HEK293 (cell line): ENCODE results near the gene GJC3.

ENCODE experiments used
- BCL11A ChIP-seq: fragments of 450-650 bp; formaldehyde crosslinking; IDR thresholded peaks from 2 replicates; pipeline ENCODE4 v1.5.1; 2016; ENCODE audit warnings: low read depth, missing biosample characterization, missing genetic modification characterization
- TF ChIP-seq, protein P1 (sequence below): fragments of 450-650 bp; formaldehyde crosslinking; IDR thresholded peaks from 2 replicates; pipeline ENCODE4 v1.5.1; 2016; ENCODE audit warnings: missing biosample characterization, missing genetic modification characterization

GJC3 gene

DNA sequence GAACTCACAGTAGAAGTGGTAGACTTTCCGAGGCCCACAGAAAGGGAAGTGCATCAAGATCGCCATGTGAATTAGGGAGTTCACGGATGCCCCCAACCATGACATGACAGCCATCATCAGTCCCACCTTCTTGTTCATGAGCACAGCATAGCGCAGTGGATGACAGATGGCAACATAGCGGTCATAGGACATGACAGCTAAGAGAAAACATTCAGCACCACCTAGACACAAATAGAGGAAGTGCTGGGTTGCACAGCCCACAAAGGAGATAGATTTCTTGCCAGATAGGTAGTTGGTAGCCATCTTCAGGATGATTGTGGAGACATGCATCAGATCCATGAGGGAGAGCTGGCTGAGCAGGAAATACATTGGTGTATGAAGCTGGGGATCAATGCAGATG, 52.9 kb downstream of the GJC3 start (continued):
- no peak for TF ChIP-seq BCL11A (tag by site-specific recombination)
- TF ChIP-seq, protein P1, sequence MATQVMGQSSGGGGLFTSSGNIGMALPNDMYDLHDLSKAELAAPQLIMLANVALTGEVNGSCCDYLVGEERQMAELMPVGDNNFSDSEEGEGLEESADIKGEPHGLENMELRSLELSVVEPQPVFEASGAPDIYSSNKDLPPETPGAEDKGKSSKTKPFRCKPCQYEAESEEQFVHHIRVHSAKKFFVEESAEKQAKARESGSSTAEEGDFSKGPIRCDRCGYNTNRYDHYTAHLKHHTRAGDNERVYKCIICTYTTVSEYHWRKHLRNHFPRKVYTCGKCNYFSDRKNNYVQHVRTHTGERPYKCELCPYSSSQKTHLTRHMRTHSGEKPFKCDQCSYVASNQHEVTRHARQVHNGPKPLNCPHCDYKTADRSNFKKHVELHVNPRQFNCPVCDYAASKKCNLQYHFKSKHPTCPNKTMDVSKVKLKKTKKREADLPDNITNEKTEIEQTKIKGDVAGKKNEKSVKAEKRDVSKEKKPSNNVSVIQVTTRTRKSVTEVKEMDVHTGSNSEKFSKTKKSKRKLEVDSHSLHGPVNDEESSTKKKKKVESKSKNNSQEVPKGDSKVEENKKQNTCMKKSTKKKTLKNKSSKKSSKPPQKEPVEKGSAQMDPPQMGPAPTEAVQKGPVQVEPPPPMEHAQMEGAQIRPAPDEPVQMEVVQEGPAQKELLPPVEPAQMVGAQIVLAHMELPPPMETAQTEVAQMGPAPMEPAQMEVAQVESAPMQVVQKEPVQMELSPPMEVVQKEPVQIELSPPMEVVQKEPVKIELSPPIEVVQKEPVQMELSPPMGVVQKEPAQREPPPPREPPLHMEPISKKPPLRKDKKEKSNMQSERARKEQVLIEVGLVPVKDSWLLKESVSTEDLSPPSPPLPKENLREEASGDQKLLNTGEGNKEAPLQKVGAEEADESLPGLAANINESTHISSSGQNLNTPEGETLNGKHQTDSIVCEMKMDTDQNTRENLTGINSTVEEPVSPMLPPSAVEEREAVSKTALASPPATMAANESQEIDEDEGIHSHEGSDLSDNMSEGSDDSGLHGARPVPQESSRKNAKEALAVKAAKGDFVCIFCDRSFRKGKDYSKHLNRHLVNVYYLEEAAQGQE: no peak
